ENCODE data around the gene DNAH10. TPM values are rescaled to one million over a fixed set of nuclear protein-coding genes. Genes with fewer than 3 reads are reported as not detected.

The DNAH10 gene
- total RNA-seq, 4 donors from 2014 or later: 0.18 to 0.65 TPM; not detected in 2

DNA sequence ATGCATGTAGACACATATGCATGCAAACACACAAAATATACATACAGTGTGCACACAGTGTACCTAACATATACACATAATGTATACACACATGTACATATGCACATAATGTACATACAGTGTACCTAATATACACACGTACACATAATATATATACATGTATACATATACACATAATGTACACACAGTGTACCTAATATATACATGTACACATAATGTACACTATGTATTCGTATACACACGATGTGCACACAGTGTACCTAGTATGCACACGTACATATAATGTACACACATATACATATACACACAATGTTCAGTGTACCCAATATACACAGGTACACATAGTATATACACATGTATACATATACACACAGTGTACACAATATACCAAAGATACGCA is 70.0 kb downstream of the DNAH10 start:
- Histone ChIP-seq H3K9me3 (no peaks in the 10 kb centered on the region), H3K4me1 (no peaks in the 10 kb centered on the region), H3K36me3 (no peaks in the 10 kb centered on the region), H3K4me3 (no peak overlapping the region), H3K27me3 (no peaks in the 10 kb centered on the region), H3K27ac (no peak overlapping the region)
- intact Hi-C loops (cut with DNase I; ENCODE audit: low total_unique reads): no loop called here
- ATAC-seq: no peak
- in situ Hi-C loops (cut with MboI; ENCODE audit: low sequenced_read_pairs in 4 of 4): no loop called here
- DNase-seq: no peak
- no peak for TF ChIP-seq POLR2A (IDR thresholded peaks at IDR 0.05)
- TF ChIP-seq, protein P1, sequence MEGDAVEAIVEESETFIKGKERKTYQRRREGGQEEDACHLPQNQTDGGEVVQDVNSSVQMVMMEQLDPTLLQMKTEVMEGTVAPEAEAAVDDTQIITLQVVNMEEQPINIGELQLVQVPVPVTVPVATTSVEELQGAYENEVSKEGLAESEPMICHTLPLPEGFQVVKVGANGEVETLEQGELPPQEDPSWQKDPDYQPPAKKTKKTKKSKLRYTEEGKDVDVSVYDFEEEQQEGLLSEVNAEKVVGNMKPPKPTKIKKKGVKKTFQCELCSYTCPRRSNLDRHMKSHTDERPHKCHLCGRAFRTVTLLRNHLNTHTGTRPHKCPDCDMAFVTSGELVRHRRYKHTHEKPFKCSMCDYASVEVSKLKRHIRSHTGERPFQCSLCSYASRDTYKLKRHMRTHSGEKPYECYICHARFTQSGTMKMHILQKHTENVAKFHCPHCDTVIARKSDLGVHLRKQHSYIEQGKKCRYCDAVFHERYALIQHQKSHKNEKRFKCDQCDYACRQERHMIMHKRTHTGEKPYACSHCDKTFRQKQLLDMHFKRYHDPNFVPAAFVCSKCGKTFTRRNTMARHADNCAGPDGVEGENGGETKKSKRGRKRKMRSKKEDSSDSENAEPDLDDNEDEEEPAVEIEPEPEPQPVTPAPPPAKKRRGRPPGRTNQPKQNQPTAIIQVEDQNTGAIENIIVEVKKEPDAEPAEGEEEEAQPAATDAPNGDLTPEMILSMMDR (IDR thresholded peaks at IDR 0.05 in 4 of 5, conservative IDR thresholded peaks at IDR 0.05 in 1 of 5): no peak

GRCh38 chr12:123833830-123834229 is 71.7 kb downstream of the DNAH10 start:
- TF ChIP-seq POLR2A (IDR thresholded peaks at IDR 0.05): no peak
- H3K27me3 ChIP-seq: no peaks in the 10 kb centered on the region
- no peak for DNase-seq
- no peak overlapping the region for H3K27ac ChIP-seq
- H3K9me3 ChIP-seq: no peaks in the 10 kb centered on the region
- H3K36me3 ChIP-seq: no peaks in the 10 kb centered on the region
- ATAC-seq: no peak
- intact Hi-C loops (cut with DNase I; ENCODE audit: low total_unique reads) (no loop called here), in situ Hi-C loops (cut with MboI; ENCODE audit: low sequenced_read_pairs in 4 of 4) (no loop called here)
- H3K4me3 ChIP-seq: no peak overlapping the region
- H3K4me1 ChIP-seq: no peaks in the 10 kb centered on the region

GRCh38 chr12:123834845-123835244 is 72.7 kb downstream of the DNAH10 start:
- Histone ChIP-seq H3K9me3 (no peaks in the 10 kb centered on the region), H3K27me3 (no peaks in the 10 kb centered on the region), H3K4me3 (no peak overlapping the region), H3K27ac (no peak overlapping the region), H3K36me3 (no peaks in the 10 kb centered on the region), H3K4me1 (no peaks in the 10 kb centered on the region)
- DNase-seq (no peak), ATAC-seq (no peak)
- intact Hi-C loops (cut with DNase I; ENCODE audit: low total_unique reads) (no loop called here), in situ Hi-C loops (cut with MboI; ENCODE audit: low sequenced_read_pairs in 4 of 4) (no loop called here)
- TF ChIP-seq POLR2A (IDR thresholded peaks at IDR 0.05): no peak
- TF ChIP-seq, protein P1 (IDR thresholded peaks at IDR 0.05 in 4 of 5, conservative IDR thresholded peaks at IDR 0.05 in 1 of 5): no peak

DNA sequence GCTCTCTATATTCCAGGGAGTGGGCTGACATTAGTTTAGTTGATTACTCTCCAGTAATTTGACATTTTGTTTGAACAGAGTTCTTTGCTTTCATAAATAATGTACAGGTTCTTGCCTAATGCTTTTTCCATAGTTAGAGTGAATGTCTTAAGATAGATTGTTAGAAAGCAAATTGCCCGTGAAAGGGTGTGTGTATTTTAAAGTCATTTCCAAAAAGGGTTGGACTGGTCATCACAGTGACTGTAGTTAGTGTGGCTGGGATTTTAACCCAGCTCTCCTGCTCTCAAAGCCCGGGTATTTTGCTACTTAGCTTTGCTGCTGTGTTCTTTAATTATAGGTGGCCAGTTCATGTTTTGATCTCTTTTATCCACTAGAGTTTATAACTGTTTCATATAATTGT is 74.2 kb downstream of the DNAH10 start:
- intact Hi-C loops (cut with DNase I; ENCODE audit: low total_unique reads) (no loop called here), in situ Hi-C loops (cut with MboI; ENCODE audit: low sequenced_read_pairs in 4 of 4) (no loop called here)
- no peak overlapping the region for H3K27ac ChIP-seq
- ATAC-seq (no peak), DNase-seq (no peak)
- H3K36me3 ChIP-seq: no peaks in the 10 kb centered on the region
- no peak overlapping the region for H3K4me3 ChIP-seq
- no peak for TF ChIP-seq POLR2A (IDR thresholded peaks at IDR 0.05)
- TF ChIP-seq, protein P1 (IDR thresholded peaks at IDR 0.05 in 4 of 5, conservative IDR thresholded peaks at IDR 0.05 in 1 of 5): no peak
- no peaks in the 10 kb centered on the region for H3K27me3 ChIP-seq
- H3K9me3 ChIP-seq: no peaks in the 10 kb centered on the region
- no peaks in the 10 kb centered on the region for H3K4me1 ChIP-seq

DNA sequence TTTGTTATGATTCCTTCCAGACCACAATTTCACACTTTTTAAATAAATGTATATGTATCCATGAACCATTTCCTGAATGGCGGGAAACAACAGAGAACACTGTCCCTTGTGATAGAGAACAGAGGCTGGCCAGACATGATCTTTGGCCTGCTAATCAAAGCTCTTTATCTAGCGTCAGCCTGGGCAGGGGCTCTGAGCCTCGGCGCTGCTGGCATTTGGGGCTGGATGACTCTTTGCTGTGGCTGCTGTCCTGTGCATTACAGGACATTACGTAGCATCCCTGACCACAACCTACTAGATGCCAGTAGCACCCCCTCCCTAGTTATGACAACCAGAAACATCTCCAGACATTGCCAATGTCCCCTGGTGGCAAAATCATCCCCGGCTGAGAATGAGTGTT is 77.7 kb downstream of the DNAH10 start:
- H3K9me3 ChIP-seq: no peaks in the 10 kb centered on the region
- H3K4me1 ChIP-seq: no peaks in the 10 kb centered on the region
- H3K4me3 ChIP-seq: no peak overlapping the region
- intact Hi-C loops (cut with DNase I; ENCODE audit: low total_unique reads): no loop called here
- no peaks in the 10 kb centered on the region for H3K36me3 ChIP-seq
- DNase-seq (no peak), ATAC-seq (no peak)
- no peak overlapping the region for H3K27ac ChIP-seq
- H3K27me3 ChIP-seq: no peaks in the 10 kb centered on the region
- TF ChIP-seq POLR2A (IDR thresholded peaks at IDR 0.05): no peak
- TF ChIP-seq, protein P1 (IDR thresholded peaks at IDR 0.05 in 4 of 5, conservative IDR thresholded peaks at IDR 0.05 in 1 of 5): no peak
- in situ Hi-C loops (cut with MboI; ENCODE audit: low sequenced_read_pairs in 4 of 4): no loop called here
